ENCODE data around the gene ARSD. TPM values are rescaled to one million over a fixed set of nuclear protein-coding genes. Genes with fewer than 3 reads are reported as not detected.
"Not testable (repeated sequence)": the region's sequence is repeated elsewhere in the genome, so short reads cannot be mapped to it uniquely, and the experiment has no call there.

ARSD gene
- 10.0 TPM for polyA plus RNA-seq (2013, experiment 1 of 2)
- 9.5 TPM for polyA plus RNA-seq (2013, experiment 2 of 2)

GRCh38 chrX:2928583-2929434, at the start of gene ARSD:
Gene ARSD, minus strand, starts transcription at chrX:2929339. Its CDS starts 64 bp downstream, at chrX:2929275.
- Histone ChIP-seq H3K23ac (ENCODE audit: low read length in 2 of 2) (no peak within 1 kb of the TSS), H3K27me3 (ENCODE audit: control insufficient read depth in 1 of 2, insufficient read depth in 1 of 2, low read length in 2 of 2) (no peaks in the 10 kb centered on the region), H3K9ac (ENCODE audit: low read length) (peak within 1 kb of the TSS; percentile 93), H3K14ac (ENCODE audit: low read length in 2 of 2) (peak within 1 kb of the TSS in 1 of 2 experiments; percentile 91), H2BK5ac (ENCODE audit: low read depth, low read length, poor library complexity, severe bottlenecking) (peak within 1 kb of the TSS; percentile 70), H4K8ac (ENCODE audit: low read length) (peak within 1 kb of the TSS; percentile 96), H2BK15ac (ENCODE audit: low read depth, poor library complexity, severe bottlenecking) (no peak within 1 kb of the TSS), H3K4ac (ENCODE audit: low read depth in 1 of 2, low read length in 2 of 2) (peak within 1 kb of the TSS; percentile 91 to 98), H3K27ac (ENCODE audit: low read length, poor library complexity, severe bottlenecking) (peak within 1 kb of the TSS; percentile 90), H4K91ac (ENCODE audit: low read length) (peak within 1 kb of the TSS; percentile 98), H3K18ac (ENCODE audit: low read depth in 1 of 2, low read length in 2 of 2) (peak within 1 kb of the TSS; percentile 86 to 94), H3K4me1 (ENCODE audit: control insufficient read depth, insufficient read depth, low read depth, low read length) (peaks cover 1% of the 10 kb centered on the region), H3K79me1 (replicated peaks; ENCODE audit: low read length, poor library complexity, severe bottlenecking) (no peaks in the 10 kb centered on the region), H2BK120ac (ENCODE audit: low read depth, low read length) (peak within 1 kb of the TSS; percentile 94), H2AK5ac (ENCODE audit: low read length, severe bottlenecking) (peak within 1 kb of the TSS; percentile 86), H3K36me3 (ENCODE audit: control insufficient read depth in 1 of 2, insufficient read depth in 2 of 2, low read depth in 1 of 2, low read length in 2 of 2) (no peaks in the 10 kb centered on the region), H2BK12ac (ENCODE audit: low read length in 2 of 2) (no peak within 1 kb of the TSS), H2AFZ (ENCODE audit: low read depth, low read length) (peak within 1 kb of the TSS; percentile 23), H3K4me2 (ENCODE audit: low read length, poor library complexity, severe bottlenecking) (peak within 1 kb of the TSS; percentile 71), H3K4me3 (ENCODE audit: insufficient read depth in 1 of 2, low read depth in 1 of 2, low read length in 2 of 2) (peak within 1 kb of the TSS; percentile 71 to 85), H3K9me3 (ENCODE audit: control insufficient read depth, low read length) (peaks cover 11% of the 10 kb centered on the region)
- 0% methylated on average over 14 of the region's 84 CpGs for WGBS
- peak; percentile 89 for DNase-seq

GRCh38 chrX:2978639-2979038, 49.5 kb upstream of the ARSD start:
- not testable (repeated sequence) for H3K4me2 ChIP-seq (ENCODE audit: low read length, poor library complexity, severe bottlenecking); H2AFZ ChIP-seq (ENCODE audit: low read depth, low read length); H4K8ac ChIP-seq (ENCODE audit: low read length); H3K23ac ChIP-seq (ENCODE audit: low read length in 2 of 2); H2BK12ac ChIP-seq (ENCODE audit: low read length in 2 of 2); H2BK15ac ChIP-seq (ENCODE audit: low read depth, poor library complexity, severe bottlenecking); H3K9ac ChIP-seq (ENCODE audit: low read length); H3K4me3 ChIP-seq (ENCODE audit: insufficient read depth in 1 of 2, low read depth in 1 of 2, low read length in 2 of 2); H2AK5ac ChIP-seq (ENCODE audit: low read length, severe bottlenecking); H2BK120ac ChIP-seq (ENCODE audit: low read depth, low read length); DNase-seq; H3K27ac ChIP-seq (ENCODE audit: low read length, poor library complexity, severe bottlenecking); H3K36me3 ChIP-seq (ENCODE audit: control insufficient read depth in 1 of 2, insufficient read depth in 2 of 2, low read depth in 1 of 2, low read length in 2 of 2); H3K4me1 ChIP-seq (ENCODE audit: control insufficient read depth, insufficient read depth, low read depth, low read length); H4K91ac ChIP-seq (ENCODE audit: low read length); H3K14ac ChIP-seq (ENCODE audit: low read length in 2 of 2); H3K9me3 ChIP-seq (ENCODE audit: control insufficient read depth, low read length); H2BK5ac ChIP-seq (ENCODE audit: low read depth, low read length, poor library complexity, severe bottlenecking); H3K4ac ChIP-seq (ENCODE audit: low read depth in 1 of 2, low read length in 2 of 2); H3K27me3 ChIP-seq (ENCODE audit: control insufficient read depth in 1 of 2, insufficient read depth in 1 of 2, low read length in 2 of 2); H3K18ac ChIP-seq (ENCODE audit: low read depth in 1 of 2, low read length in 2 of 2); H3K79me1 ChIP-seq (replicated peaks; ENCODE audit: low read length, poor library complexity, severe bottlenecking)
- WGBS = no CpG with 5 or more reads among the region's 4 CpGs

- H3K4me2 ChIP-seq (ENCODE audit: low read length, poor library complexity, severe bottlenecking) = no peak overlapping the region
- H2BK12ac ChIP-seq (ENCODE audit: low read length in 2 of 2) = no peak overlapping the region
- no peak overlapping the region for H2BK5ac ChIP-seq (ENCODE audit: low read depth, low read length, poor library complexity, severe bottlenecking)
- H3K9ac ChIP-seq (ENCODE audit: low read length) = no peak overlapping the region
- no peaks in the 10 kb centered on the region for H3K79me1 ChIP-seq (replicated peaks; ENCODE audit: low read length, poor library complexity, severe bottlenecking)
- WGBS = no CpG with 5 or more reads among the region's 1 CpG
- H2BK15ac ChIP-seq (ENCODE audit: low read depth, poor library complexity, severe bottlenecking) = no peak overlapping the region
- no peak overlapping the region for H2BK120ac ChIP-seq (ENCODE audit: low read depth, low read length)
- H3K23ac ChIP-seq (ENCODE audit: low read length in 2 of 2) = no peak overlapping the region
- H2AFZ ChIP-seq (ENCODE audit: low read depth, low read length) = no peak overlapping the region
- H3K27me3 ChIP-seq (ENCODE audit: control insufficient read depth in 1 of 2, insufficient read depth in 1 of 2, low read length in 2 of 2) = peaks cover 0 to 20% of the 10 kb centered on the region in 2 experiments
- H2AK5ac ChIP-seq (ENCODE audit: low read length, severe bottlenecking) = no peak overlapping the region
- H4K8ac ChIP-seq (ENCODE audit: low read length) = no peak overlapping the region
- H3K18ac ChIP-seq (ENCODE audit: low read depth in 1 of 2, low read length in 2 of 2) = no peak overlapping the region
- no peaks in the 10 kb centered on the region for H3K36me3 ChIP-seq (ENCODE audit: control insufficient read depth in 1 of 2, insufficient read depth in 2 of 2, low read depth in 1 of 2, low read length in 2 of 2)
- no peak overlapping the region for H3K4me3 ChIP-seq (ENCODE audit: insufficient read depth in 1 of 2, low read depth in 1 of 2, low read length in 2 of 2)
- H3K9me3 ChIP-seq (ENCODE audit: control insufficient read depth, low read length) = peaks cover 4% of the 10 kb centered on the region
- no peak overlapping the region for H3K27ac ChIP-seq (ENCODE audit: low read length, poor library complexity, severe bottlenecking)
- H3K14ac ChIP-seq (ENCODE audit: low read length in 2 of 2) = no peak overlapping the region
- H3K4ac ChIP-seq (ENCODE audit: low read depth in 1 of 2, low read length in 2 of 2) = no peak overlapping the region
- DNase-seq = no peak
- H3K4me1 ChIP-seq (ENCODE audit: control insufficient read depth, insufficient read depth, low read depth, low read length) = no peaks in the 10 kb centered on the region
- H4K91ac ChIP-seq (ENCODE audit: low read length) = no peak overlapping the region
Observed at GRCh38 chrX:2974961-2975360, 45.8 kb upstream of the ARSD start.

- Histone ChIP-seq H2AK5ac (ENCODE audit: low read length, severe bottlenecking) (no peak overlapping the region), H3K4me1 (ENCODE audit: control insufficient read depth, insufficient read depth, low read depth, low read length) (no peaks in the 10 kb centered on the region), H3K14ac (ENCODE audit: low read length in 2 of 2) (no peak overlapping the region), H3K79me1 (replicated peaks; ENCODE audit: low read length, poor library complexity, severe bottlenecking) (no peaks in the 10 kb centered on the region), H3K9ac (ENCODE audit: low read length) (no peak overlapping the region), H3K27ac (ENCODE audit: low read length, poor library complexity, severe bottlenecking) (no peak overlapping the region), H2BK12ac (ENCODE audit: low read length in 2 of 2) (no peak overlapping the region), H3K27me3 (ENCODE audit: control insufficient read depth in 1 of 2, insufficient read depth in 1 of 2, low read length in 2 of 2) (peaks cover 0 to 21% of the 10 kb centered on the region in 2 experiments), H3K23ac (ENCODE audit: low read length in 2 of 2) (no peak overlapping the region), H3K9me3 (ENCODE audit: control insufficient read depth, low read length) (peaks cover 4% of the 10 kb centered on the region), H4K91ac (ENCODE audit: low read length) (no peak overlapping the region), H2BK120ac (ENCODE audit: low read depth, low read length) (no peak overlapping the region), H3K4ac (ENCODE audit: low read depth in 1 of 2, low read length in 2 of 2) (no peak overlapping the region), H2BK5ac (ENCODE audit: low read depth, low read length, poor library complexity, severe bottlenecking) (no peak overlapping the region), H2BK15ac (ENCODE audit: low read depth, poor library complexity, severe bottlenecking) (no peak overlapping the region), H3K36me3 (ENCODE audit: control insufficient read depth in 1 of 2, insufficient read depth in 2 of 2, low read depth in 1 of 2, low read length in 2 of 2) (no peaks in the 10 kb centered on the region), H3K4me2 (ENCODE audit: low read length, poor library complexity, severe bottlenecking) (no peak overlapping the region), H3K18ac (ENCODE audit: low read depth in 1 of 2, low read length in 2 of 2) (no peak overlapping the region), H4K8ac (ENCODE audit: low read length) (no peak overlapping the region), H3K4me3 (ENCODE audit: insufficient read depth in 1 of 2, low read depth in 1 of 2, low read length in 2 of 2) (no peak overlapping the region), H2AFZ (ENCODE audit: low read depth, low read length) (no peak overlapping the region)
- DNase-seq = no peak
- WGBS = 93% methylated on average over 5 of the region's 6 CpGs
Observed at GRCh38 chrX:2972391-2972790, 43.3 kb upstream of the ARSD start.
